B cell (primary cell): ENCODE results near the gene GPNMB. TPM values are rescaled to one million over a fixed set of nuclear protein-coding genes. Genes with fewer than 3 reads are reported as not detected.
A peak's percentile ranks its signal among the peaks of the same experiment; 100 is the strongest.

Source experiments
- ATAC-seq: fragments of 200-7000 bp; cut with Tn5 transposase; one replicate; pipeline ENCODE4 v1.10.0; 2021; ENCODE audit warnings: low read depth, mild to moderate bottlenecking, moderate number of reproducible peaks, moderate library complexity
- CTCF ChIA-PET: fragments of 350-600 bp; sonication (Branson Sonifier 250); formaldehyde crosslinking; loops from one replicate; lab custom pipeline; 2021; ENCODE audit warnings: antibody characterized with exemption, inconsistent platforms; lab: Charles Lee
- POLR2A ChIA-PET: fragments of 350-600 bp; sonication (Branson Sonifier 250); formaldehyde crosslinking; loops from one replicate; lab custom pipeline; 2021; ENCODE audit warnings: antibody characterized with exemption; lab: Charles Lee
- DNase-seq: peaks from one replicate; pipeline ENCODE4 v3.0.0; 2013
- H2AFZ ChIP-seq: 2 replicates; pipeline ENCODE4 v1.6.1; 2012; ENCODE audit warnings: mild to moderate bottlenecking, low read depth, low read length; ENCODE audit not compliant: insufficient read depth, poor library complexity, severe bottlenecking
- H3K27ac ChIP-seq, 2 donors: 1 replicate in 1 of 2; 2 replicates in 1 of 2; pipeline ENCODE4 v1.5.1; 2012 to 2013; ENCODE audit warnings: low read length in 2 of 2, mild to moderate bottlenecking in 2 of 2, moderate library complexity in 1 of 2
- H3K27me3 ChIP-seq, 4 experiments: fragments of 200-600 bp in 1 of 4; sonication (generic) in 1 of 4; replicated peaks in 1 of 4; 1 replicate in 2 of 4; 2 replicates in 2 of 4; pipeline versions ENCODE4 v1.6.1 to v1.7.0; 2013 to 2016; ENCODE audit warnings: low read length in 3 of 4, mild to moderate bottlenecking in 2 of 4, mixed read lengths in 1 of 4, moderate library complexity in 1 of 4; ENCODE audit not compliant: insufficient read depth in 4 of 4, control insufficient read depth in 3 of 4; ENCODE audit errors: control extremely low read depth in 1 of 4
- H3K36me3 ChIP-seq, 2 experiments: replicated peaks in 1 of 2; 1 replicate in 1 of 2; 2 replicates in 1 of 2; pipeline versions ENCODE4 v1.6.1 to v1.7.1; 2013; ENCODE audit warnings: low read length in 1 of 2; ENCODE audit not compliant: insufficient read depth in 2 of 2, control insufficient read depth in 1 of 2; ENCODE audit errors: control extremely low read depth in 1 of 2, extremely low read depth in 1 of 2
- H3K4me1 ChIP-seq, 2 donors: fragments of 200-600 bp in 1 of 2; sonication (generic) in 1 of 2; 1 replicate in 1 of 2; 2 replicates in 1 of 2; pipeline versions ENCODE4 v1.5.1 to v1.6.1; 2013 to 2017; ENCODE audit warnings: low read length in 2 of 2; ENCODE audit not compliant: control insufficient read depth in 2 of 2, insufficient read depth in 2 of 2
- H3K4me2 ChIP-seq: replicated peaks from 2 replicates; pipeline ENCODE3; 2012; ENCODE audit warnings: mild to moderate bottlenecking, low read depth, low read length; ENCODE audit not compliant: poor library complexity, severe bottlenecking
- H3K4me3 ChIP-seq, 5 experiments: fragments of 200-600 bp in 1 of 5; sonication (generic) in 1 of 5; 1 replicate in 3 of 5; 2 replicates in 2 of 5; pipeline versions ENCODE4 v1.5.1 to v1.7.0; 2011 to 2016; ENCODE audit warnings: low read length in 4 of 5, mild to moderate bottlenecking in 4 of 5, low read depth in 2 of 5, control low read depth in 1 of 5, moderate library complexity in 1 of 5; ENCODE audit not compliant: insufficient read depth in 1 of 5; ENCODE audit errors: control extremely low read depth in 1 of 5, extremely low read depth in 1 of 5
- H3K79me2 ChIP-seq: fragments of 200-600 bp; sonication (generic); one replicate; pipeline ENCODE4 v1.6.0; 2016; ENCODE audit warnings: low read length; ENCODE audit not compliant: control insufficient read depth, insufficient read depth
- H3K9ac ChIP-seq: fragments of 200-600 bp; sonication (generic); 2 replicates; pipeline ENCODE4 v1.6.1; 2017; ENCODE audit warnings: mild to moderate bottlenecking, low read length, moderate library complexity
- H3K9me3 ChIP-seq, 3 donors: one replicate each; pipeline versions ENCODE4 v1.6.1 to v1.7.1; 2013; ENCODE audit warnings: low read length in 2 of 3; ENCODE audit not compliant: control insufficient read depth in 2 of 3, insufficient read depth in 1 of 3; ENCODE audit errors: control extremely low read depth in 1 of 3
- H4K20me1 ChIP-seq: 2 replicates; pipeline ENCODE4 v1.6.0; 2012; ENCODE audit warnings: mild to moderate bottlenecking, low read length; ENCODE audit not compliant: insufficient read depth, control insufficient read depth, poor library complexity, severe bottlenecking
- H3K27ac Mint-ChIP-seq: one replicate; pipeline ENCODE4 v1.8.0; 2021; ENCODE audit warnings: mixed read lengths
- H3K27me3 Mint-ChIP-seq: one replicate; pipeline ENCODE4 v1.8.0; 2021; ENCODE audit warnings: mixed read lengths
- H3K4me1 Mint-ChIP-seq: one replicate; pipeline ENCODE4 v1.8.0; 2021; ENCODE audit warnings: mixed read lengths
- H3K4me3 Mint-ChIP-seq: one replicate; pipeline ENCODE4 v1.8.0; 2021; ENCODE audit warnings: mixed read lengths
- H3K9me3 Mint-ChIP-seq: one replicate; pipeline ENCODE4 v1.8.0; 2022; ENCODE audit warnings: mixed read lengths; ENCODE audit not compliant: insufficient read depth
- CTCF ChIP-seq: fragments of 200-600 bp; IDR thresholded peaks from one replicate; pipeline ENCODE4 v1.8.0; 2022; ENCODE audit warnings: antibody characterized with exemption, mild to moderate bottlenecking
- EZH2 ChIP-seq: IDR thresholded peaks from 2 replicates; pipeline ENCODE4 v1.6.1; 2012; ENCODE audit warnings: borderline replicate concordance, low read depth, mild to moderate bottlenecking, moderate library complexity, low read length; ENCODE audit not compliant: insufficient read depth, poor library complexity, severe bottlenecking
- WGBS: methylation state at CpG from one replicate; pipeline ENCODE4 v1.1.5; 2013; ENCODE audit warnings: missing lambda C conversion rate; ENCODE audit not compliant: insufficient coverage; 5-methylcytosine and 5-hydroxymethylcytosine counted together
- intact Hi-C: fragments of 100-400 bp; cut with micrococcal nuclease; formaldehyde crosslinking; loops from one replicate; pipeline ENCODE4 v1.10.0; 2022
- polyA plus RNA-seq: library from polyadenylated mRNA; depleted of rRNA; stranded (reverse); fragments of >200 nt; gene quantifications from 2 replicates; pipeline ENCODE4 v1.2.3, GENCODE V29; 2012
- total RNA-seq, 2 donors: library from RNA; stranded (reverse); fragments of 120-200 nt in 1 of 2; gene quantifications; 1 replicate in 1 of 2; 2 replicates in 1 of 2; pipeline versions ENCODE4 v1.2.3 to v1.2.4, GENCODE V29; 2013 to 2022

Gene GPNMB
- total and polyA plus RNA-seq, 2 donors (not counting 1 experiment from before 2014, with no cell fraction given): 2.6 TPM; not detected in 1

GRCh38 chr7:23285657-23286646, 39.4 kb downstream of the GPNMB start:
- no peaks in the 10 kb centered on the region for H4K20me1 ChIP-seq
- H3K4me1 Mint-ChIP-seq: no peaks in the 10 kb centered on the region
- H3K27ac ChIP-seq: no peak overlapping the region
- DNase-seq (no peak), ATAC-seq (no peak)
- H3K4me3 Mint-ChIP-seq: no peak overlapping the region
- no peak overlapping the region for H3K4me2 ChIP-seq
- H3K4me3 ChIP-seq: no peak overlapping the region
- ChIA-PET POLR2A (no interaction called here), CTCF (interaction anchor here (1.4 kb wide), 1 partner anchor 11 kb away, joined by 4 read pairs; no protein-coding TSS in a partner anchor)
- 90% methylated on average over 7 of the region's 18 CpGs for WGBS
- no peaks in the 10 kb centered on the region for H3K79me2 ChIP-seq
- H3K27ac Mint-ChIP-seq: no peak overlapping the region
- no peaks in the 10 kb centered on the region for H3K27me3 Mint-ChIP-seq
- no peaks in the 10 kb centered on the region for H3K27me3 ChIP-seq
- H2AFZ ChIP-seq: no peak overlapping the region
- H3K9ac ChIP-seq: no peak overlapping the region
- H3K9me3 Mint-ChIP-seq: no peaks in the 10 kb centered on the region
- H3K9me3 ChIP-seq: no peaks in the 10 kb centered on the region
- no peaks in the 10 kb centered on the region for H3K36me3 ChIP-seq
- TF ChIP-seq CTCF (no peak), EZH2 (no peak)
- intact Hi-C loops: no loop called here
- no peaks in the 10 kb centered on the region for H3K4me1 ChIP-seq

- no peak overlapping the region for H3K4me3 Mint-ChIP-seq
- Histone ChIP-seq H3K4me2 (no peak overlapping the region), H3K27ac (no peak overlapping the region), H3K9me3 (no peaks in the 10 kb centered on the region), H3K4me3 (no peak overlapping the region), H2AFZ (peak overlapping the region; percentile 27), H3K79me2 (no peaks in the 10 kb centered on the region), H3K36me3 (no peaks in the 10 kb centered on the region), H3K27me3 (no peaks in the 10 kb centered on the region), H4K20me1 (no peaks in the 10 kb centered on the region), H3K9ac (no peak overlapping the region), H3K4me1 (no peaks in the 10 kb centered on the region)
- ATAC-seq (no peak), DNase-seq (no peak)
- 71% methylated on average over 4 of the region's 5 CpGs for WGBS
- ChIA-PET POLR2A (no interaction called here), CTCF (interaction anchor here (0.8 kb wide), 1 partner anchor 10 kb away, joined by 4 read pairs; no protein-coding TSS in a partner anchor)
- H3K9me3 Mint-ChIP-seq: no peaks in the 10 kb centered on the region
- peaks cover 6% of the 10 kb centered on the region for H3K27me3 Mint-ChIP-seq
- no peak overlapping the region for H3K27ac Mint-ChIP-seq
- H3K4me1 Mint-ChIP-seq: no peaks in the 10 kb centered on the region
- intact Hi-C loops: no loop called here
- TF ChIP-seq EZH2 (no peak), CTCF (no peak)
Observed at GRCh38 chr7:23287612-23288011, 41.0 kb downstream of the GPNMB start.
